Parathyroid adenoma (tissue), 2 donors: ENCODE measurements around the gene TKFC.

Experiments
- H2AFZ ChIP-seq: fragments of 300-600 bp; sonication (generic); one replicate; pipeline ENCODE4 v1.7.0; 2017; ENCODE audit warnings: antibody characterized with exemption, mild to moderate bottlenecking
- H3K27ac ChIP-seq: fragments of 300-600 bp; sonication (generic); one replicate; pipeline ENCODE4 v1.7.0; 2017
- H3K27me3 ChIP-seq: fragments of 300-600 bp; sonication (generic); one replicate; pipeline ENCODE4 v1.7.0; 2017; ENCODE audit warnings: low read length; ENCODE audit not compliant: control insufficient read depth, insufficient read depth
- H3K36me3 ChIP-seq: fragments of 300-600 bp; sonication (generic); one replicate; pipeline ENCODE4 v1.7.0; 2017; ENCODE audit warnings: low read length; ENCODE audit not compliant: control insufficient read depth, insufficient read depth
- H3K4me1 ChIP-seq: fragments of 300-600 bp; sonication (generic); one replicate; pipeline ENCODE4 v1.7.0; 2017; ENCODE audit warnings: control low read depth
- H3K4me2 ChIP-seq: fragments of 300-600 bp; sonication (generic); one replicate; pipeline ENCODE4 v1.7.0; 2017; ENCODE audit warnings: low read length
- H3K4me3 ChIP-seq: fragments of 300-600 bp; sonication (generic); one replicate; pipeline ENCODE4 v1.7.0; 2017; ENCODE audit warnings: low read depth, low read length
- H3K79me2 ChIP-seq: fragments of 300-600 bp; sonication (generic); one replicate; pipeline ENCODE4 v1.7.0; 2017; ENCODE audit warnings: control low read depth
- H3K9ac ChIP-seq: fragments of 300-600 bp; sonication (generic); one replicate; pipeline ENCODE4 v1.7.0; 2017; ENCODE audit warnings: mild to moderate bottlenecking
- H3K9me3 ChIP-seq: fragments of 300-600 bp; sonication (generic); one replicate; pipeline ENCODE4 v1.7.0; 2017; ENCODE audit warnings: low read length; ENCODE audit not compliant: control insufficient read depth
- CTCF ChIP-seq: fragments of 300-600 bp; sonication (generic); IDR thresholded peaks from one replicate; pipeline ENCODE4 v1.7.0; 2017; ENCODE audit warnings: antibody characterized with exemption, mild to moderate bottlenecking
- donor health status: primary hyperparathyroidism.

The TKFC gene

GRCh38 chr11:61310749-61311148 is 22.3 kb upstream of the TKFC start:
- Histone ChIP-seq H3K36me3 (no peaks in the 10 kb centered on the region), H2AFZ (no peak overlapping the region), H3K27ac (no peak overlapping the region), H3K9me3 (no peaks in the 10 kb centered on the region), H3K9ac (no peak overlapping the region), H3K79me2 (no peaks in the 10 kb centered on the region), H3K4me3 (no peak overlapping the region), H3K27me3 (no peaks in the 10 kb centered on the region), H3K4me1 (peaks cover 4% of the 10 kb centered on the region), H3K4me2 (no peak overlapping the region)
- no peak for TF ChIP-seq CTCF

DNA sequence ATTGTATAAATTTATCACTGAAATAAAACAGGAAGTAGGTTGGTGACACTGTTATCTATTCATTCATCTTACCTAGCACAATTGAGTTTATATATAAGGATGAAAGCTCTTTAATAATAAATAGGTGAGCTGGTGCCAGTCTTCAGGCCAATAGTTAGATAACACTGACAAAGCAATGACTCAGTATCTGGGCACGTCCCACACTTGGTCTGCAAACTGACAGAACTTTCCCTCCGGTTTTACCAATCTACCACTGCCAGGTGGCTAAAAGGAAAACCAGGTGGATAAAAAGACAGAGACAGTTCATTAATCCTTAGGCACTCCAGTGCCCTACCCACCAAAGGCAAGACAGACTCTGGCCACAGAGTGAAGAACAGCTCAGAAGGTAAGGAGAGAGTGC is 17.8 kb upstream of the TKFC start:
- Histone ChIP-seq H3K9me3 (no peaks in the 10 kb centered on the region), H3K9ac (no peak overlapping the region), H3K27me3 (no peaks in the 10 kb centered on the region), H3K36me3 (no peaks in the 10 kb centered on the region), H2AFZ (no peak overlapping the region), H3K4me2 (no peak overlapping the region), H3K4me3 (no peak overlapping the region), H3K79me2 (no peaks in the 10 kb centered on the region), H3K4me1 (no peaks in the 10 kb centered on the region), H3K27ac (no peak overlapping the region)
- TF ChIP-seq CTCF, result no peak

DNA sequence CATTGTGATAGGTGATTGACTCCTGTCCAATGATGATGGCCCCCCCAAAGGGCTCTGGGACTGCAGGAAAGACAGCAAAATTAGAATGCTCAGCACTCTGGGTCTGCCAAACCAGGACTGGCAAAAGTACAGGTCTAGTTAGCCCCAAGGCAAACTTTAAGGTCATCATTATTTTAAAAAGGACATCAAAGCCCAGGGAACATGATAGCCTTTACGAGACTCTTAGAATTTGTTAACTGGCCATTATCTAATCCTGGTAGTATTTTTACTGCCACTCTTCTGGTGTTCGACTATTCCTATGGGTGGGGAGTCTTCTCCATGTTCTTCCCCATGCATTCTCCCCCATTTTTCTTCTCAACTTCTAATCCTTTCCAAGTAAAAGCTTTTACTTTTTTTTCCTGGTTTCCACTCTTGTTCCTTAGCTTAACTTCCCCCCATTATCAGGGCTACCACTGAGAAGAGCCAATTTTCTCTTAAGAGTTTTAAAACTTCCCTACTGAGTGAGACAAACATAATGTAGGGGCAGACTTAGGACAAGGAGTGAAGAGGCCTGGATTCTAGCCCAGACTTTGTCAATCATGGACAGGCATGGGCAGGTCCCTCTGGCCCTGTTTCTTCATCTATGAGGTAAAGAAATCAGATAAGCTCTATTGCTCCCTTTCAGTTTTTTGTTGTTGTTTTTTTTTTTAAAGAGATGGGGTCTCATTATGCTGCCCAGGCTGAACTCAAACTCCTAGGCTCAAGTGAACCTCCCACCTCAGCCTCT is 7.2 kb upstream of the TKFC start:
- Histone ChIP-seq H3K9me3 (no peaks in the 10 kb centered on the region), H3K4me2 (no peak overlapping the region), H3K27ac (no peak overlapping the region), H3K36me3 (no peaks in the 10 kb centered on the region), H3K27me3 (no peaks in the 10 kb centered on the region), H3K79me2 (peaks cover 38% of the 10 kb centered on the region), H3K4me1 (peaks cover 6% of the 10 kb centered on the region), H3K4me3 (no peak overlapping the region), H2AFZ (no peak overlapping the region), H3K9ac (no peak overlapping the region)
- no peak for TF ChIP-seq CTCF

DNA sequence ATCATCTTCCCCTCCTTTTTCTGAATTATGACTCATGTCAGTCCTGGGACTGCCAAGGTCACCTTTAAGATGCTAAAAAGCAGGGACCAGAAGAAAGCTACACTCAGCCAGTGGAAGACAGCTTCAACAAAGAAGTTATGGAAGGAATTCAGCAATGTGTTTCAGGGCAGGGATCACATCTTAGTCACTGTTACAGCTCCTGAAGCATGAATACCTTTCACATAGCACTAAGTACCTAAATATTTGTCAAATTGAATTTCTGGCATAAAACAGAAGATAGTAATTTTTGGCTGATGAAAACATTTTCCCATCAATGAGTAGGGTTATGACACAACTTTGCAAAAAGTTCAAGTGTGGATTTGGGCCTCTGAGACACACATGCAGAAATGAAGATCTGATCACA is 5.4 kb upstream of the TKFC start:
- H3K4me1 ChIP-seq, result peaks cover 6% of the 10 kb centered on the region
- no peak for TF ChIP-seq CTCF

DNA sequence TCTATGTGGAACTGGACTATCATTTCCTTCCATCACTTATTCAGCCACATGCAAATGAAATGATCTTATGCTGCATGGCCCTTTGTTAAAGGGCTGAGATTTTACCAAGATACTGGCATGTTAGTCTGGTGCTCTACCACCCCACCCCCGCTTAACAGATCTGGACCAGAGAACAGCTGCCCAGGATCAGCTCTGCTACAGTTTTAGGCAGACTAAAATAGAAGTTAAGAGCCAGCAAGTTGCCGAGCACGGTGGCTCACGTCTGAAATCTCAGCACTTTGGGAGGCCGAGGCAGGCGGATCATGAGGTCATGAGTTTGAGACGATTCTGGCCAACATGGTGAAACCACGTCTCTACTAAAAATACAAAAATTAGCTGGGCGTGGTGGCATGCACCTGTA is 4.7 kb upstream of the TKFC start:
- no peak for TF ChIP-seq CTCF
- H3K4me1 ChIP-seq, result peaks cover 6% of the 10 kb centered on the region
- no peak overlapping the region for H3K27ac ChIP-seq
- peaks cover 42% of the 10 kb centered on the region for H3K79me2 ChIP-seq
- H3K4me3 ChIP-seq, result no peak overlapping the region
- no peaks in the 10 kb centered on the region for H3K9me3 ChIP-seq
- H3K27me3 ChIP-seq, result no peaks in the 10 kb centered on the region
- H3K4me2 ChIP-seq, result no peak overlapping the region
- H2AFZ ChIP-seq, result no peak overlapping the region
- H3K9ac ChIP-seq, result no peak overlapping the region
- H3K36me3 ChIP-seq, result no peaks in the 10 kb centered on the region

More for the DNA sequence above, 5.4 kb upstream of the TKFC start:
- Histone ChIP-seq H3K79me2 (peaks cover 42% of the 10 kb centered on the region), H3K27ac (no peak overlapping the region), H3K36me3 (no peaks in the 10 kb centered on the region), H3K4me3 (no peak overlapping the region), H3K9ac (no peak overlapping the region), H2AFZ (no peak overlapping the region), H3K4me2 (no peak overlapping the region), H3K27me3 (no peaks in the 10 kb centered on the region), H3K9me3 (no peaks in the 10 kb centered on the region)
